KOPT-K1 (cell line): ENCODE measurements around the gene ELL.

Source experiments
- H3K27ac ChIP-seq: fragments of 200-600 bp; sonication (generic); 2 replicates; pipeline ENCODE4 v1.5.1; 2016; ENCODE audit warnings: antibody characterized with exemption, mild to moderate bottlenecking, low read depth, low read length; ENCODE audit not compliant: poor library complexity, severe bottlenecking
- H3K36me3 ChIP-seq: fragments of 200-600 bp; sonication (generic); 2 replicates; pipeline ENCODE4 v1.5.1; 2017; ENCODE audit warnings: antibody characterized with exemption, mild to moderate bottlenecking, low read length, moderate library complexity; ENCODE audit not compliant: insufficient read depth
- H3K9me3 ChIP-seq: fragments of 200-600 bp; sonication (generic); 2 replicates; pipeline ENCODE4 v1.5.1; 2017; ENCODE audit warnings: antibody characterized with exemption, low read length, mild to moderate bottlenecking; ENCODE audit not compliant: insufficient read depth, poor library complexity, severe bottlenecking

The ELL gene

GRCh38 chr19:18446811-18447359, 75.0 kb downstream of the ELL start:
- Histone ChIP-seq H3K27ac (no peak overlapping the region), H3K36me3 (peaks cover 88% of the 10 kb centered on the region), H3K9me3 (no peaks in the 10 kb centered on the region)

GRCh38 chr19:18446145-18446810, 75.6 kb downstream of the ELL start:
- no peak overlapping the region for H3K27ac ChIP-seq
- peaks cover 81% of the 10 kb centered on the region for H3K36me3 ChIP-seq
- H3K9me3 ChIP-seq = no peaks in the 10 kb centered on the region

GRCh38 chr19:18445262-18445948, 76.5 kb downstream of the ELL start:
- no peak overlapping the region for H3K27ac ChIP-seq
- H3K36me3 ChIP-seq = peaks cover 76% of the 10 kb centered on the region

GRCh38 chr19:18444513-18444912, 77.4 kb downstream of the ELL start:
- Histone ChIP-seq H3K36me3 (peaks cover 67% of the 10 kb centered on the region), H3K9me3 (no peaks in the 10 kb centered on the region), H3K27ac (no peak overlapping the region)

More at GRCh38 chr19:18445262-18445948, 76.5 kb downstream of the ELL start:
- no peaks in the 10 kb centered on the region for H3K9me3 ChIP-seq

- no peaks in the 10 kb centered on the region for H3K9me3 ChIP-seq
Measured at GRCh38 chr19:18443831-18444230, 78.0 kb downstream of the ELL start.

GRCh38 chr19:18443406-18443805, 78.5 kb downstream of the ELL start:
- Histone ChIP-seq H3K9me3 (no peaks in the 10 kb centered on the region), H3K27ac (no peak overlapping the region), H3K36me3 (peaks cover 56% of the 10 kb centered on the region)

More at GRCh38 chr19:18443831-18444230, 78.0 kb downstream of the ELL start:
- no peak overlapping the region for H3K27ac ChIP-seq
- H3K36me3 ChIP-seq = peaks cover 60% of the 10 kb centered on the region

- Histone ChIP-seq H3K9me3 (no peaks in the 10 kb centered on the region), H3K27ac (no peak overlapping the region), H3K36me3 (peaks cover 52% of the 10 kb centered on the region)
Measured at GRCh38 chr19:18442941-18443340, 78.9 kb downstream of the ELL start.

GRCh38 chr19:18441804-18442788, 79.8 kb downstream of the ELL start:
- Histone ChIP-seq H3K9me3 (no peaks in the 10 kb centered on the region), H3K27ac (no peak overlapping the region), H3K36me3 (peaks cover 46% of the 10 kb centered on the region)

GRCh38 chr19:18440936-18441803, 80.7 kb downstream of the ELL start:
- Histone ChIP-seq H3K36me3 (peaks cover 40% of the 10 kb centered on the region), H3K27ac (no peak overlapping the region), H3K9me3 (no peaks in the 10 kb centered on the region)

GRCh38 chr19:18440415-18440877, 81.4 kb downstream of the ELL start:
- Histone ChIP-seq H3K36me3 (peaks cover 40% of the 10 kb centered on the region), H3K27ac (no peak overlapping the region), H3K9me3 (no peaks in the 10 kb centered on the region)

GRCh38 chr19:18439910-18440237, 82.0 kb downstream of the ELL start:
- H3K36me3 ChIP-seq = peaks cover 40% of the 10 kb centered on the region
- H3K27ac ChIP-seq = no peak overlapping the region
- H3K9me3 ChIP-seq = no peaks in the 10 kb centered on the region

- Histone ChIP-seq H3K9me3 (no peaks in the 10 kb centered on the region), H3K27ac (no peak overlapping the region), H3K36me3 (peaks cover 39% of the 10 kb centered on the region)
Measured at GRCh38 chr19:18439025-18439909, 82.6 kb downstream of the ELL start.

- Histone ChIP-seq H3K9me3 (no peaks in the 10 kb centered on the region), H3K27ac (no peak overlapping the region), H3K36me3 (peaks cover 31% of the 10 kb centered on the region)
Measured at GRCh38 chr19:18438331-18439024, 83.4 kb downstream of the ELL start.
